NCI-H1092 treated with DMSO at 0.1 percent for 48 hours (cell line): Measurements from ENCODE around the gene HECW1.

Source experiments
- DNase-seq: peaks from one replicate; lab custom pipeline; 2025; lab: John Stamatoyannopoulos, UW

Gene HECW1

DNA sequence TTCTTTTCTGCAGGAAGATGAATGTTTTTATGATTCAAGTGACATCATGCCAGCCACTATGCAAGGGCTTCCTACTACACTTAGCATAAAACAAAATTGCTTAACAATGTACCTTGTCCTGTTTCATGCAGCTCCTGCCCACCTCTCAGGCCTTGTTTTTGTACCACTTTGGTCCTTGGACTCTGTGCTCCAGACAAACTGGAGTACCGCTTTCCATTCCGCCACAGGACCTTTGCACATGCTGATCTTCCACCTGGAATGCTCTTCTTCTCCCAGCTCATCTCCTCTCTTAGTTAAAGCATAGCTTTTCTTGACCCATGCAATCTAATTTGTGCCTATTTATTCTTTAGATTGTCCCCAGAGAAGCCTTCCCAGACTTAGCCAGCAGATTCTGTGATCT, 393.0 kb downstream of the HECW1 start:
- no peak for DNase-seq

DNA sequence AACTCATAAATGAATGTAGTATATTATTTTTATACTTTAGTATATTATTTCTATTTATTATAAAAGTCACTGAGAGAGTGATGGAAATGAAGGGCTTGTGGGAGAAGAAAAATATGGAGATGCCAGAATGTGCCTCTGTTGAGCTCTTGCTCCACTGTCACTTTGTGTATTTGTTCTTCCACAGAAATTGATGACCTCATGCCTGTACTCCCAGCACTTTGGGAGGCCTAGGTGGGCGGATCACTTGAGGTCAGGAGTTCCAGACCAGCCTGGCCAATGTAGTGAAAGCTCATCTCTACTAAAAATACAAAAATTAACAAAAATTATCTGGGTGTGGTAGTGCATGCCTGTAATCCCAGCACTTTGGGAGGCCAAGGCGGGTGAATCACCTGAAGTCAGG, 394.0 kb downstream of the HECW1 start:
- DNase-seq = no peak

DNA sequence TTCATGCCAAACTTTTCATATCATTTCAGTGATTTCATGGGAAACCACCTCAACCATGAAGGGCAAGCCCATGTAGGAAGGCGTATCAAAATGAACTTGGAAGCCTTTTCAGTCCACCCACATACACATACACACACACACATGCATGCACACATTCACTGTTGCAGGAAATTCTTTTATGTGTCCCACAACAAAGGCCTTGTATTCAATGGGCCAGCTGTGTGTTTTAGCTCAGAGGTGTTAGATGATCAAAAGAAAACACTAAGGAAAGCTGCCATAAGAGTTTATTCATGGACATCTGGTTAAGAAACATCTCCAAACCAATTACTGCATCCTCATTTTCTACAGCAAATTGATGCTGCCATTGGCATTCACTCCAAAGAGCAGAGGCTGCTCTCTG, 396.0 kb downstream of the HECW1 start:
- DNase-seq = no peak

DNA sequence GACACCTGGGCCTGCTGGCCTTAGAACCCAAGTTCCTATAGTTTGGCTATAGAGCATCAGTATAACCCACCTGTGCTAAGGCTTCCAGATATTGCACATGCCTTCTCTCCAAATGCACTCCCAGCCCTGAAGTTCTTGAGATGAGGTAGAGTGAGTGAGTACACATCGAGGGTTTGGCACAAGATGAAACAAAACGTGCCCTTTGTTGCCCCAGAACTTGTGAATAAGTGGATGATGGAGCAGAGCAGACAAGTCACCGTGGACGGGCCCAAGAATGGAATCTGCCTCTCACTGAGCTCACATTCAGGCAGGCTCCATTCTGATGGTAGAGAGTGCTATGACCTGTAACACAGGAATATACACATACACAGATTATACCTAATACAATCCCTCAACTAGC, 397.5 kb downstream of the HECW1 start:
- no peak for DNase-seq

DNA sequence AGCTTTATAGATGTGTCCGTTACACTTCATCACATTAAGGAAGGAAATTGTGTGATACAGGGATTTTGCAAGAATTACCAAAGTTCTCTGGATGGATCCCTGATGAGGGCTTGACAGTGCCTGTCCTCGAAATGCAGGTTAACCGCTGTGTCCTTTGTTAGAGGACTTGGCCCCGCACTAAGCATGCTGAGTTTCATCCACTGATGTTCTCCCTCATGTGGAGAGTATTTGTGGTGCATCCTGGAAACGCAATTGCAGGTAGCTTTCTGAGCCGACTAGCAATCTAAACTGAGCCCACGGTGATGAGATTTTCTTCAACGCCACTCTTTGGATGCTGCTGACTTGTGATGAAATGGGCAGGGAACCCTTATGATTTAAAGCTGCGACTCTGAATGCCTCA, 398.6 kb downstream of the HECW1 start:
- no peak for DNase-seq

DNA sequence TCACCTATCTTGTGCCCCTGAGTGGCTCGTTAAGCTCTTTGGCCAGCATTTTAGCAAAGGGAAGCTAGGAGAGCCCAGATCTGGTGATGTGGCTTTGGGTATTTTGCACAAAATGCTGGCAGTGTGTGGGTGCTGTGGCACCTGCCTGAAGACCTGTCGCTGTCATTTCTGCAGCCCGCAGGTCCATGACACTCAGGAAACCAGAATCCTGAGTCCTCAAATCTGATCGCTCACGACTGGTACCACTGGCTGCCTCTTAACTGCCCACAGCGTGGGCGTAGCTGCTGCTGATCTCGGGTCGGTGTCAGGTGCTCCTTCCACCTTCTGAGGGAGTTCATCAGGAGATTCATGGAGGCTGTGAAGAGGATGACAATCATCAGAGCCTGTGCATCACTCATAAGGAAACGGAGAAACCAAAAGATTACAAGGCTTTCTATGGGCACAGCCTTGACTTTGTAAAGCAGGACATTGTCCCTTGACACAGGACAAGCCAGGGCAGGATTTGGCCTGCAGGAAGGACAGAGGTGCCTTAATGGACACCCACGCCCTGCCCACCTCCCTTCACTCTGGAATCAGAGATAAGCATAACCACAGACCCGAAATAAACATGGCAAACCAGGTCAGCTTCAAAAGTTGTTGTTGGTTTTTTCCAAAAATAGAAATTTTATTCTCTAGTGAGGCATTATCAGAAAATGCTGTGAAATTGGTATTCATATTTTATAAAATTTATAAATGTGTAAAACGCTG, 399.5 kb downstream of the HECW1 start:
- DNase-seq = no peak

DNA sequence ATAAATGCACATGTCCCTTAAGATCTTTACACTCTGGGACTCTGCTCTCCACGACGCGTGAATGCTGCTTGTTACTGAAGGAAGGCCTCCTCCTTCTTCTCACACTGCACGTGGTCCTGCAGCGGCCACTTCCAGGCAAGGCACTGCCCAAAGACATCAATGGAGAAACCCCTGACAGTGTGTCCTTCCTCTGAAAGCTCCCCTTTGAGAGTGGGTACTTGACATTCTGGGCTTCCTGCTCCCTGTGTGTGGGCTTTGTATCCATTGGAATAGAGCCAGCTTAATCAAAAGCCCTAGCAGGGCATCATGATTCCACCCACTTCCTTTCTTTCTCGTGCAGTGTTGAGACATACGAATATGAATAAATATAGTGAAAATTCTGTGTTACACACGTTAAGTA, 400.8 kb downstream of the HECW1 start:
- DNase-seq = peak; percentile 64

DNA sequence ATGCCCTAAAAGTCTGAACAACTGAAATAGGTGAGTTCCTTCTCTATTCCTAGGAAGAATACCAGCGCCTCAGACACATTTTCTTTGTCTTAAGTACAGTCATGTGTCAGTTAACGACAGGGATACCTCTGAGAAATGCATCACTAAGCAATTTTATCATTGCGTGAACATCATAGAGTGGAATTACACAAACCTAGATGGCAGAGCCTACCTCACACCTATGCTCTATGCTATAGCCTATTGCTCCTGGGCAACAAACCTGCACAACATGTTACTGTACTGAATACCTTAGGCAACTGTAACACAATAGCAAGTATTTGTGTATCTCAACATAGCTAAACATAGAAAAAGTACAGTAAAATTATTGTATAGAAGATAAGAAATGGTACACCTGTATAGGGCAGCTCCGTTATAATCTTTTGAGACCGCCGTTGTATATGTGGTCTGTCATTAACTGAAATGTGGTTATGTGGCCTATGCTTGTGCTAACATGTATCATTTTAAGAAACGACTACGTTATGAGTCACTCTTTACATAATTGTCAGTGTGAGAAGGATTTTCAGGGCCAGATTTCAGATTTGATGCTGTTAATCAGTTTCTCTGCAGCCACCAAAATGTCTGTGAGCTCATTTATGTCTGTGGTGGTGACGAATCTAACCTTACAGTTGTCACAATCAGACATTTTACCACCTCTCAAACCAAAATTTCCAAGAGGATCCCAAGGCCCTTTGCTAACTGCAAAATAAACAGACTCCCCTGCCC, 404.3 kb downstream of the HECW1 start:
- DNase-seq = no peak

DNA sequence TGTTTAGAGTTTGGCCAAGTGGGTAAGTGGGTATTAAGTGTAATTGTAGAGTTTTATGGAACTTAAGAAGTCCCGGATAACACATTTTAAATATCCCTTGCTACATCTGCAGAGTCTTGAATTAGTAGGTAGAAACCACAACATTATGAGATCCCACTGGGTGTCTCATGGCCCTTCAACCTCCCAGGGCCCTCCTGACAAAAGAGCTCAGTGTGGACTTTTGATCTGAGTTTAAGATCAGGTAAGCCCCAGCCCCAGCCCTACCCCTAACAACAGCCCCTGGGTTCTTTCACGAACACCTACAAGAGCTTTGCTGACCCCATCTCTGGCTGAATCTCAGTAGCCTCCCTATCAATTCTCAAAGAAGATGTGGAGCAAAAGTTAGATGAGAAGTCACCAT, 405.0 kb downstream of the HECW1 start:
- DNase-seq = no peak

DNA sequence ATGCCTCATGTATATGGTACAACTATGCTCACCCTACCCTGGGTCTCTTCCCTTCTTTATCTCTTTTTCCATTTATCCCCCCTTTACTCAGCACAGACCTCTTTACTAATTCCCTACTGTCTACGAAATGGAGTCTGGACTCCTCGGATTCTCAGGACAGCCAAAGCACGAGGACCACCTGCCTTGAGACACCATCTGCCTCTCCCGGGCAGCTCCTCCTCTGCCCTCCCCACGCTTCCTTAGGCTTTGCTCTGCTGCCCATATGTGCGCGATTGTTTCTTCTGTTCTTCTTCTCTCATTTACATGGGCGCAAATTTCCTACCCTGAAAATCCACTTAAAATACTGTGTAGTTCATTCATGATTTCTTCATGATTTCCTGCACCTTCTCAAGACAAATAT, 407.8 kb downstream of the HECW1 start:
- DNase-seq = no peak

DNA sequence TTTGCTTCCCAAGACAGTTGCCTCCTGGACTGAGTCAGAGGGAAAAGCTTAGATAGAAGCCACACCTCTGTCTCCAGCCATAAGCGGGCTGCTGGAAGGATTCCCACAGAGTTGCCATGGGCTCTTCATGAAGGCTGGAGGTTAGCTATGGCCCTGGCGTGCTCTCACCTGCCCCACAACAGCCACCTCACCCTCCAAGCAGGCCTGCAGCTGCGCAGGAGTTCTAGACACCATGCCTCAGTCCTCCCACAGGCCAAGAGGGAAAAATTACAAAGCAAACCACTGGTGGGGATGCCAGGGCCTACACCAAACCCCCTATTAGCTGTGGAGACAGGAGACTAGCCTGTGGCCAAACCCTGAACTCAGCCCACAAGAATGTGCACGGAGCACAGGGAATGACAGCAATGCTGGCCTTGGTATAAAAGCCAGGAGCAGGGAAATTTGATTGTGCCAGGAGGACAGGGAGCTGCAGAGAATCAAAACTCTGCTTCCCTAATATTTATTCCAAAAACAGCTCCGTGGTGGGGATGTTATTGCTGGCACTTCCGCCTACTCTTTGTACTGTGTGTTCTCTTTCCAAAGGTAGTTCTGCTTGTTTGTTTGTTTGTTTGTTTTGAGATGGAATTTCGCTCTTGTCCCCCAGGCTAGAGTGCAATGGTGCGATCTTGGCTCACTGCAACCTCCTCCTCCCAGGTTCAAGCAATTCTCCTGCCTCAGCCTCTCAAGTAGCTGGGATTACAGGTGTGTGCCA, 410.1 kb downstream of the HECW1 start:
- no peak for DNase-seq

DNA sequence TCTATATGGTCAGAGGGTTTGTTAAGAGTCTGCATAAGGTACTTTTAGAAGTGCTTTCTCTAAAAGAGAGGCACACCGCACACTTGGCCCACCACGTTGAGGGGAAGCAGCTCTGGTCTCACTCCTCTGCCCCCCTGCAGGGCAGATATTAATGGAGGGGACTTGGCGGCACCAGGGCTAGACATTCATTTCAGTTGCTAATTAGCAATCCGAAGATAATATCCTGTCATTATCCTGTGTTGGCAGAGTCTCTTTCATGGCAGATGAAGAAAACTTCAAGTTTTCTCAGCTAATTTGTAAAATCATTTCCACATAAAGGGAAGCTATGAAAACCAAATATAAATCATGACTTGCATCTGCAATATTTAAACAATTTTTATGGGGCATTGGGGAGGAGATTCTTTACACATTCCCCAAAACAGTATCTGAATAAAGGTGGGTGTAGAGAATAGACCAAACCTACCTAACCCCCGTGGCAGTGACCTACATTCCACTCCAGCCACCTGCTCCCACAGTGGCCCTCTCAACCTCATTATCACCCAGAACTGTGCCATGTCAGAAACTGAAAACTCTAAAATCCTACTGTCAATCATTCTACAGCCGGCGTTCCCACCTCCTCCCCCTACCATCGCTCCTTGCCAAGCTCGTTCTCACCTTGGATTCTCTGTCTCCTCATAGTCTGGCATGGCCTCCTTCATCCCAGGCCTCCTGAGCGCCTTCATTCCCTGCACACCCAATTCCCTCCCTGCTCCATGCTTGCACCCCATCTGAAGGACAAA, 416.3 kb downstream of the HECW1 start:
- DNase-seq = no peak

DNA sequence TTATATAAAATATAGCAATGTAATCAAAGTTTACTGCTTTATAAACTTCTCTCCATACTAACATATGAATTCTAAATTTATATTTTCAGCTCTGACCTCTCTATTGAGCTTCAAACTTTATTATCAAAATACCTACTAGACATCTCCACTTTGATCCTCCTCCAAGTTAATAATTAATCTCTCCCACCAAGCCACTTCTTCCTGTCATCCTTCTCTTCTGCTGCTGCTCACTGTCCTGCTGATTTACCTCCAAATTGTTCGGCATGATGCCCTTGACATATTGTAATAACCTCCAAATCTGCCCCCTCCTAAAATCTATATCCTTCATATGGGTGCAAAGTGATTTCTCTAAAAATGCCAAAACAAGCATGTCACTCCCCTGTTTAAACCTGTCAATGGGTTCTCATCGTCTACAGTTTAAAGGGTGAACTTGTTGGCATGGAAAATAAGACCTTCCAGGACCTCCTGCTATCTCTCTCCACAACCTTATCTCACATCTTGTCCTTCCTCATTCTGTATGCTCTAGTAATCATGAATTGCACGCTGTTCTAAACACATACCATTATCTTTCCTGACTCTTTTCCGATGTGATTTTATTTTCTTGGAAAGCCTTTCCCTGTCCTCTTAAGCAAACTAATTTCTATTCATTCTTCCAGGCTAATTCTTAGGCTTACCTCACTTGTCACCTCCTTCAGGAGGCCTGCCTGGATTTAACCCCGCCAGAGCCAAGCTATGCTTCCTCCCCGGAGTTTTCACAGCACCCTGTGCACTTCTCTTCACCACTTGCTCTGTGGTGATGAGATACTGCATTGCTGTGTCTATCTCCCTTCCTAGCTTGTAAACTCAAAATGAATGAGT, 418.3 kb downstream of the HECW1 start:
- DNase-seq = no peak

DNA sequence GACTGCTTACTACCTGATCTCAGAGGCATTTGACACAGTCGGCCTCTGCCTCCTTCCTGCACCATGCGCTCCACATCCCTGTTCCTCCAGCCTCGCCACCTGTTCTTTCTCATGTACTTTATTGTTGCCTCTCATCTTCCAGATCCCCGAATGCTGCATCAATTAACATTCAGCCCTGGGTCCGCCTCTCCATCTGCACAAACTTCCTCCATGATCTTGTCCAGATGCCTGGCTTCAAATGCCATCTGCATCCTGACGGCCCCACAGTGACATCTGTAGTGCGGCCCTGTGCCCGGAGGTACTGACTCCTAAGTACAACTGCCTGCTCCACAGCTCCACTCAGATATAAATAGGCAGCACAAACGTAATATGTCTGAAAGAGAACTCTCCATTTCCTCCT, 419.3 kb downstream of the HECW1 start:
- DNase-seq = no peak

DNA sequence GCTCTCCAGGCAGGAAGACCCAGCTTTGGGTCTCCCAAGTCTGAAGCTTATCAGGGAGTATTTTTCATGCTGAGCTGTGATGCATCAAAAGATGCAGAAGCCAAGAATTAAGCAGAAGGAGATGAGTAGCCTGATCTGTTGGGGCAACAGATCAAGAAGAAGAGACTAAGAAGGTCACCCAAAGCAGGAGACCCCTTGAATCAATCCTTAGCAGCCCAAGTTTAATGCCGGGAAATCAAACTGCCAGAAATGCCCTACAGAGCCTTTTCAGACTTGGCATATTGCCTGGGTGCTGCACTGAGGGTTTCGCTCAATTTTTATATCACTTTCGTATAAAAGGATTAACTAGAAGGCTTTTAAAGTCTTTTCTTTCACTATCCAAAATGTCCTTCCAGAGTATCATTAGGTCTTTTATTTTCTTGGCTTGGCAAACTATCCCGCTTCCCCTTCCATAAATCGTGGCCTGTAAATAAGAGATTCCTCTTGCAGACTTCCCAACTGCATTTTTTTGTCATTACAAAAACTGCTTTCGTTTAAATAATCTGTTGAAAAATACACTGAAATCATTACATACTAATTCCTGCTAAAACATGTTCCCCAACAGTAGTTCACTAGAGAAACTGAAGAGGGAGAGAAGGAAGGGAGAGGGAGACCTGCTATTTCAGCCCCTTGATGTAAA, 421.5 kb downstream of the HECW1 start:
- no peak for DNase-seq

DNA sequence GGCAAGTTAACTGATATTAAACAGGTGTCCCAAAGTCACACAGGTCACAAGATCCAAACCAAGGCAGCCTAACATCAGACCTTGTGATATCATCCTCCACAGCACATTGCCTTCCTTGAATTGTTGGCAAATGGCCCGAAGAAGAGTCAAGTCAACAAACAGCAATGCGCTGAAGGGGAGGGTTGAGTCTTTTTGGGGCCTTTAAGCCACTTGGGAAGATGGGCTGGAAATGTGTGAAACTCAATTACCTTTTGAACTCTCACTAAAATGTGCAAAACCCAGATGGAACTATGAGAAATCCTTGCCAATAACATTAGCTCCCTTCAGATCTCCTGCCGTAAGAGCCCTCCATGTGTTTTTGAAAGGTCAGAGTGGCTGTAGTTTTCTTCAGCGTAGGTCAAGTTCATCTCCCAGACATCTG, 422.6 kb downstream of the HECW1 start:
- no peak for DNase-seq

DNA sequence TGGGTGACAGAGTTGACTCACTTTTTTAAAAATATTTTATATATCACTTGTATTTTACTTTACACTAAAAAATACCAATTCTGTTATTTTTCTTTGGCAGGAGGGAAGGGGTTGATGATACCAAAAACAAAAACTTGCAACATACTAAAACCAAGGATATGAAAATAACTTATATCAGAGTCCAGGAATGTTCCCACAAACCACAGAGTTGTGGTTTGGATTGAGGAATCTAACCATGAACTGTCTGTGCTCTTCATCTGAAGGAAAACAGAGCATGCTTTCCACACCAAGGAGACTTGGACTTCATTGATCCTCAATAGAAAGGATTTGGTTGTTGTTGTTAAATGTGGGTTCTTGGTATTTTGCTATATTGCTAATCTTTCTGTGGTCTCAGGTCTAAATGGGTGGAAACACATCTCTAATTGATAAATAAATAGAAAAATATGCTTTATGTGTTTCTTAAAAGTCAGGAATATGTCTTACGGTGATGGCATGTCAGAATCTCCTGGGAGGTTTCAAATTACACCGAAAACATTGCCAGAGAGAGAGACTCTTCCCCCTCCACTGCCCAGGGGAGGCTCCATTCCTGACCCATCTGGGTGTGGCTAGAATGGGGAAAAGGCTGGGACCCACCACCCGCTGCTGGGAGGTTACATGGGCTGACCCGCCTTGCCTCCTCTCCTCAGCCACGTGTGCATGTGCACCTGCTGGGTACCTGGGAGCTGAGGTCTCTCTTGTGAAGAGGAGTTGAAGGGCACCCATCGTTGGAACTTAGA, 423.6 kb downstream of the HECW1 start:
- no peak for DNase-seq

DNA sequence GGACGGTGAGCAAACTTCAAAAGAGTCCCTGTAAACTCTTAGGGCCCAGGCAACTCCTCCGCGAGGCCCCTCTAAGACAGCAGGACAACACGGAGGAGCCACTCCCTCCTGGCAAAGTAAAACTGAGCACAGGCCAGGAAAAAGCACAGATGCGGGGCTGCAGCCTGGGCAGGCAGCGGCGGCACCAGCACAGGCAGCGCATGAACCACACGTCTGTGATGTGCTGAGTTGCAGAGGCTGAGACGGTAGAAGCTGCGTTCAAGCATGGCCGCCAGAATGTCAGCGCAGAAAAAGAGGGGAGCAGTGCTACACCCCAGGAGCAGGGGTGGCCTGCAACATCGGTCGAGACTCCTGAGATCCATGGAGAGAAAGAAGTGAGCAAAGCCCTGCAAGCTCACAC, 424.3 kb downstream of the HECW1 start:
- DNase-seq = no peak

DNA sequence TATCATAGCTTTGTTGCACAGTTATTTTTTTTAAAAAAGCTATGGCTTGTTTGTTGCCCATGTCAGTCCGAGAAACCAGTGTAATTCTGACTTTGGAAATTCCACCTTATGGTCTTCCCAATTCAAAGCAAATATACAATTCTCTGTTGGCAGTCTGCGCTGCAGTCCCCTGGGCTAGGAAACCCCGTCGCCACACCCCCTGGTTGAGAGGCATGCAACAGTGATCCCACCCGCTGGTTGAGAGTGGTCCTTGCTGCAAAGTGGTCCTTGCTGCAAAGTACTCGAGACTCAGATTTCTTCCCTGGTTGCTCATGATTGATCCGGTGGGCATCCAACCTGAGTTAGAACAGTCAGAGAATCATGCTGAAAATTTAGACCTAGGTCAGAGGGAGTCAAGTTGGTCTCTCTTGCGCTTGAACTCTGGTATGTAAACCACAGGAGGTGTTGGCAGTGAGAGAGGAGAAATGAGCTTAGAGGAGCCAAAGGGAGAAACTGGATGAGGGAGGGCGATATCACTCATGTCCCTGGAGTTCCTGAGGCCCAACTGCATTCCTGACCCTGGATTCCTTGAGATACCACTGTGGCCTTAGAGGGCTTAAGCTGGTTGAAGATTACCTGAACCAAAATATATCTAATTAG, 425.4 kb downstream of the HECW1 start:
- DNase-seq = no peak
